Heart right ventricle (tissue), 16 donors: ENCODE data around the gene EHHADH. TPM values are rescaled to one million over a fixed set of nuclear protein-coding genes. Genes with fewer than 3 reads are reported as not detected.
"Not testable (repeated sequence)": the region's sequence is repeated elsewhere in the genome, so short reads cannot be mapped to it uniquely, and the experiment has no call there.

Experiments used
- ATAC-seq, 8 donors: fragments of 200-7000 bp; cut with Tn5 transposase; one replicate each; pipeline ENCODE4 v1.9.1; 2020; ENCODE audit warnings: mild to moderate bottlenecking in 8 of 8, moderate library complexity in 8 of 8, moderate number of reproducible peaks in 1 of 8
- DNase-seq, 2 donors: peaks; one replicate each; pipeline ENCODE4 v3.0.0-alpha.2; 2020
- H3K27ac ChIP-seq, 10 donors: fragments of 200-600 bp; sonication (generic) in 2 of 10; one replicate each; pipeline versions ENCODE4 v1.5.0 to v1.8.0; 2020 to 2022; ENCODE audit warnings: mild to moderate bottlenecking in 3 of 10
- H3K27me3 ChIP-seq, 7 donors: fragments of 200-600 bp; one replicate each; pipeline ENCODE4 v1.8.0; 2021 to 2022; ENCODE audit warnings: mild to moderate bottlenecking in 2 of 7
- H3K36me3 ChIP-seq, 9 donors: fragments of 200-600 bp; sonication (generic) in 1 of 9; one replicate each; pipeline versions ENCODE4 v1.5.0 to v1.8.0; 2020 to 2022; ENCODE audit warnings: mild to moderate bottlenecking in 2 of 9
- H3K4me1 ChIP-seq, 9 donors: fragments of 200-600 bp; sonication (generic) in 1 of 9; one replicate each; pipeline versions ENCODE4 v1.5.0 to v1.8.0; 2020 to 2022; ENCODE audit warnings: mild to moderate bottlenecking in 4 of 9
- H3K4me3 ChIP-seq, 10 donors: fragments of 200-600 bp; sonication (generic) in 2 of 10; one replicate each; pipeline versions ENCODE4 v1.5.0 to v1.8.0; 2020 to 2022; ENCODE audit warnings: mild to moderate bottlenecking in 7 of 10, moderate library complexity in 2 of 10
- H3K9me3 ChIP-seq, 11 donors: fragments of 200-600 bp in 10 of 11; sonication (generic) in 2 of 11; one replicate each; pipeline versions ENCODE4 v1.5.0 to v1.8.0; 2013 to 2022; ENCODE audit warnings: mild to moderate bottlenecking in 2 of 11, control low read depth in 1 of 11, moderate library complexity in 1 of 11
- WGBS, 2 donors: extraction: QIAGEN DNeasy Blood & Tissue Kit; methylation state at CpG; one replicate each; pipeline ENCODE4 v1.1.7; 2013; ENCODE audit warnings: inconsistent platforms in 1 of 2; 5-methylcytosine and 5-hydroxymethylcytosine counted together
- intact Hi-C, 10 donors: fragments of 100-400 bp; cut with DNase I; formaldehyde crosslinking; loops; one replicate each; pipeline versions ENCODE4 v1.11.1 to v1.14.2; 2022
- polyA plus RNA-seq, 2 donors: library from polyadenylated mRNA; stranded (reverse); fragments of 200-250 nt; gene quantifications; one replicate each; pipeline ENCODE4 v1.2.3, GENCODE V29; 2013
- total RNA-seq, 10 donors: library from RNA; stranded (reverse); fragmentation: NEBNext Ultra II Directional in 3 of 10; extraction: Animal tissue kit (Norgen Biotek cat#: 25700) in 3 of 10; gene quantifications; one replicate each; pipeline versions ENCODE4 v1.2.1 to v1.2.4, GENCODE V29; 2021 to 2023
- TF ChIP-seq, protein P1 (sequence below), 9 donors: fragments of 200-600 bp; sonication (generic) in 2 of 9; IDR thresholded peaks; one replicate each; pipeline versions ENCODE4 v1.5.0 to v1.8.0; 2021 to 2022; ENCODE audit warnings: antibody characterized with exemption in 9 of 9, mild to moderate bottlenecking in 5 of 9, moderate library complexity in 1 of 9
- donor health status: Arrhythmogenic right ventricular cardiomyopathy.
- donor health status: ischemic (EF 13 %, LVEDD 7.1; RV severe dilation, severe dysfunction).
- donor health status: healthy with polysubstance abuse.
- donor health status: DM: no; HTN: yes; CAD: no.
- donor health status: DM: no; HTN: no; CAD: no.
- donor health status: ischemic (EF 25% LVEDD 6.9; RV normal size, moderate dysfunction).
- donor health status: ischemic (EF 25% LVEDD 5.7; RV mildly dilated, moderate dysfunction).
- donor health status: healthy.
- donor health status: DM: yes; HTN: yes; CAD: no.
- donor health status: Ischemic cardiomyopathy.
- donor health status: ischemic (EF 35%, LVEDD 5.7; RV mildly dilated, moderate dysfunction).
- donor health status: nonischemic (EF 11% LVEDD 7.7; RV severe dilation, severe dysfunction).
- donor health status: DM: yes; HTN: yes; CAD: no.
- donor health status: PGD.
- donor health status: ischemic (EF 29% LVEDD 5.4; RV normal size, mild dysfunction).
- donor health status: nonischemic (EF 23%, LVEDD 6.1; RV moderate dilation, normal function).

Gene EHHADH
- total and polyA plus RNA-seq, 12 donors: 3.8 to 31.0 (median 20.0) TPM

DNA sequence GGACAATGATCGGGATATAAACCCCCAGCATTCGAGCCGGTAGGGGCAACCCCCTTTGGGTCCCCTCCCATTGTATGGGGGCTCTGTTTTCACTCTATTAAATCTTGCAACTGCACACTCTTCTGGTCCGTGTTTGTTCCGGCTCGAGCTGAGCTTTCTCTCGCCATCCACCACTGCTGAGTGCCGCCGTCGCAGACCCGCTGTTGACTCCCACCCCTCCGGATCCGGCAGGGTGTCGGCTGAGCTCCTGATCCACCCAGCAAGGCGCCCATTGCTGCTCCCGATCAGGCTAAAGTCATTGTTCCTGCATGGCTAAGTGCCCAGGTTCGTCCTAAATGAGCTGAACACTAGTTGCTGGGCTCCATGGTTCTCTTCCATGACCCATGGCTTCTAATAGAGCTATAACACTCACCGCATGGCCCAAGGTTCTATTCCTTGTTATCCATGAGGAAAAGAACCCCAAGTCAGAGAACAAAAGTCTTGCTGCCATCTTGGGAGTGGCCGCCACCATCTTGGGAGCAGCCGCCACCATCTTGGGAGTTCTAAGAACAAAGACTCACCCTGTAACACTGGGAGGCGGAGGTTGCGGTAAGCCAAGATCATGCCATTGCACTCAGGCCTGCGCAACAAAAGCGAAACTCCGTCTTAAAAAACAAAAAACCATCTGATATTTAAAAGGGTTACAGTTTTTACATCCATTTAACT, 11.2 kb upstream of the EHHADH start:
- Histone ChIP-seq H3K27me3 (peaks cover 0 to 38% (median 23%) of the 10 kb centered on the region in 7 donors), H3K4me1 (no peaks in the 10 kb centered on the region), H3K4me3 (no peak overlapping the region), H3K27ac (no peak overlapping the region), H3K36me3 (no peaks in the 10 kb centered on the region), H3K9me3 (no peaks in the 10 kb centered on the region)
- intact Hi-C loops: no loop called here
- TF ChIP-seq, protein P1, sequence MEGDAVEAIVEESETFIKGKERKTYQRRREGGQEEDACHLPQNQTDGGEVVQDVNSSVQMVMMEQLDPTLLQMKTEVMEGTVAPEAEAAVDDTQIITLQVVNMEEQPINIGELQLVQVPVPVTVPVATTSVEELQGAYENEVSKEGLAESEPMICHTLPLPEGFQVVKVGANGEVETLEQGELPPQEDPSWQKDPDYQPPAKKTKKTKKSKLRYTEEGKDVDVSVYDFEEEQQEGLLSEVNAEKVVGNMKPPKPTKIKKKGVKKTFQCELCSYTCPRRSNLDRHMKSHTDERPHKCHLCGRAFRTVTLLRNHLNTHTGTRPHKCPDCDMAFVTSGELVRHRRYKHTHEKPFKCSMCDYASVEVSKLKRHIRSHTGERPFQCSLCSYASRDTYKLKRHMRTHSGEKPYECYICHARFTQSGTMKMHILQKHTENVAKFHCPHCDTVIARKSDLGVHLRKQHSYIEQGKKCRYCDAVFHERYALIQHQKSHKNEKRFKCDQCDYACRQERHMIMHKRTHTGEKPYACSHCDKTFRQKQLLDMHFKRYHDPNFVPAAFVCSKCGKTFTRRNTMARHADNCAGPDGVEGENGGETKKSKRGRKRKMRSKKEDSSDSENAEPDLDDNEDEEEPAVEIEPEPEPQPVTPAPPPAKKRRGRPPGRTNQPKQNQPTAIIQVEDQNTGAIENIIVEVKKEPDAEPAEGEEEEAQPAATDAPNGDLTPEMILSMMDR (IDR thresholded peaks at IDR 0.05): no peak
- WGBS, 2 donors: 94 to 98% methylated on average over 25 of the region's 25 CpGs
- no peak for ATAC-seq
- DNase-seq: no peak

DNA sequence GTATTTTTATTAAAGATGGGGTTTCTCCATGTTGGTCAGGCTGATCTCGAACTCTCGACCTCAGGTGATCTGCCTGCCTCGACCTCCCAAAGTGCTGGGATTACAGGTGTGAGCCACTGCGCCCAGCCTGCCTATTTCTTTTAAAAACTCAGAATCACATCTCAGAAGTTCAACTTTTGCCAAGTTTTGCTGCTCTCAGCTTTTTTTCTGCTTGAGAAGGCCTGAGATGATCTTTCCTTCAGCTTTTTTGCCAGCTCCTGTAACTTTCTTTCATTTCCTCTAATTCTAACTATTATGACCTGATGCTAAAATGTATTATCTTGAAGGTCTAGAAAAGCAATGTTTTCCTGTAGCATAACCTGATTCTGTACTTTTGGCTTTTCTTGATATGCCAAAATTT, 9.6 kb upstream of the EHHADH start:
- Histone ChIP-seq H3K36me3 (no peaks in the 10 kb centered on the region), H3K4me1 (no peaks in the 10 kb centered on the region), H3K9me3 (peaks cover 0 to under 1% (median 0%) of the 10 kb centered on the region in 11 donors), H3K4me3 (no peak overlapping the region), H3K27me3 (peaks cover 0 to 23% (median 11%) of the 10 kb centered on the region in 7 donors), H3K27ac (no peak overlapping the region)
- ATAC-seq (no peak), DNase-seq (no peak)
- intact Hi-C loops: no loop called here
- 91% methylated on average over 4 of the region's 4 CpGs for WGBS, 2 donors
- TF ChIP-seq, protein P1 (IDR thresholded peaks at IDR 0.05): no peak

DNA sequence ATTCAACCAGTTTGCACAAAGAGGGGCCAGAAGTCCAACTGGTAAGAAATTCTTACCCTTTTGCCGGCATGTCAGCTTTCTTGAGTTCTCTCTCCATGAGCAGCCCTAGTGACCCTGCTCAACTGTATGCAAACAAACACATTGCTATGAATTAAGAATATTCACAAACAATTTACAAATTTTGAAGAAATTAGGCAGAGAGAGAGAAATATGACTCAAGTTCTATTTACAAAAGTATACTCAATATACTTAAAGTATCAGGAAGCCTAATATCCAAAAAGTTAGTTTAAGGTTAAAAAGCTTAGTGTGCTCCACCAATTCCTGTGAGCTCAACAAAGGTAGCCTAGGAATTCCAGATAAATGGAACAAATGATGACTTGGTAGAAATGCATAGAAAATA, 3.5 kb upstream of the EHHADH start:
- intact Hi-C loops: no loop called here
- no peak overlapping the region for H3K27ac ChIP-seq
- WGBS, 2 donors: 96 to 97% methylated on average over 1 of the region's 1 CpG
- no peak overlapping the region for H3K4me3 ChIP-seq
- no peaks in the 10 kb centered on the region for H3K27me3 ChIP-seq
- no peak for DNase-seq
- ATAC-seq: no peak
- peaks cover 0 to 10% (median 0%) of the 10 kb centered on the region in 9 donors for H3K4me1 ChIP-seq
- peaks cover 0 to 16% (median 0%) of the 10 kb centered on the region in 11 donors for H3K9me3 ChIP-seq
- TF ChIP-seq, protein P1 (IDR thresholded peaks at IDR 0.05): no peak
- no peaks in the 10 kb centered on the region for H3K36me3 ChIP-seq

DNA sequence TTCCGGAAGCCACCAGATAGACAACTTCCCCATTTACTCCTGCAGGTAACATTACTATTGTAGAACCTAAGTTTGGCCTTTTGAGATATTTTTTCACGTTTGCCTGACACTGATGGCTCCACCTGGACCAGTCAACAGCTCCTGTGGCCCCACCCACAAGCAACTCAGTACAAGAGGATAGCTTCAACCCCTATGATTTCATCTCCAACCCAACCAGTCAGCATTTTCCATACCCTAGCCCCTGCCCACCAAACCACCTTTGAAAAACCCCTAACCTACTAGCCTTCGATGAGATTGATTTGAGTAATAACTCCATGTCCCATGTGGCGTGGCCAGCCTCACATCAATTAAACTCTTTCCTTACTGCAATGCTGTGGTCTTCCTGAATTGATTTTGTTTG, 950 bp upstream of the EHHADH start:
- intact Hi-C loops: no loop called here
- ATAC-seq: no peak

DNA sequence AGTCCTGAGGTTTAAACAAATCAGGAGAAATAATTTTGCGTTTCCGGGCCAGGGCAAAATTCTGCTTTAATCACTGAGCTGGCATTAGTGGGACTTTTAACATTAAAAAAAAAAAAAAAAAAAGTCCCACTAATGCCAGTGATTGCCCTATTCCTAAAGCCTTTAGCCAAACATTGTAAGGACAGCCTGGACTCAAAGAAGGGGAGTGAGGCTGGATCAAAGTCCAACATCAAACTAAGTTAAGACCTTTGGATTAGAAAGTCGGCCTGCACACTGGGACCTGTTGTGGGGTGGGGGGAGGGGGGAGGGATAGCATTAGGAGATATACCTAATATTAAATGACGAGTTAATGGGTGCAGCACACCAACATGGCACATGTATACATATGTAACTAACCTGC, 716 bp downstream of the EHHADH start:
- peaks cover 0 to 13% (median 0%) of the 10 kb centered on the region in 11 donors for H3K9me3 ChIP-seq
- not testable (repeated sequence) for ATAC-seq
- peak overlapping the region in 9 of 10 donors; percentile 47 to 93 (median 71) for H3K4me3 ChIP-seq

More for the DNA sequence above, 950 bp upstream of the EHHADH start:
- H3K27me3 ChIP-seq: no peaks in the 10 kb centered on the region
- TF ChIP-seq, protein P1 (IDR thresholded peaks at IDR 0.05): no peak
- no peaks in the 10 kb centered on the region for H3K36me3 ChIP-seq
- 94 to 97% methylated on average over 4 of the region's 4 CpGs for WGBS, 2 donors
- H3K4me1 ChIP-seq: peaks cover 0 to 14% (median 0%) of the 10 kb centered on the region in 9 donors
- H3K9me3 ChIP-seq: peaks cover 0 to 16% (median 0%) of the 10 kb centered on the region in 11 donors
- no peak overlapping the region for H3K27ac ChIP-seq
- no peak for DNase-seq
- H3K4me3 ChIP-seq: no peak overlapping the region

More for the DNA sequence above, 716 bp downstream of the EHHADH start:
- H3K27ac ChIP-seq, H3K36me3 ChIP-seq, intact Hi-C loops, H3K27me3 ChIP-seq, DNase-seq: not testable (repeated sequence)
- WGBS, 2 donors: 82 to 84% methylated on average over 4 of the region's 4 CpGs
- H3K4me1 ChIP-seq: peaks cover 0 to 14% (median 0%) of the 10 kb centered on the region in 9 donors
